Measurements from ENCODE around the gene TRIM44. TPM values are rescaled to one million over a fixed set of nuclear protein-coding genes. Genes with fewer than 3 reads are reported as not detected.

The TRIM44 gene
- total RNA-seq, 2 experiments from 2014 or later = 11.3 to 19.9 TPM

- Histone ChIP-seq H3K4me3 (ENCODE audit: low read depth, low read length, poor library complexity, severe bottlenecking) (no peak overlapping the region), H3K79me2 (ENCODE audit: insufficient read depth, low read depth, low read length) (no peaks in the 10 kb centered on the region), H3K9me2 (ENCODE audit: insufficient read depth, low read length) (no peaks in the 10 kb centered on the region), H3K4me2 (ENCODE audit: low read length) (no peak overlapping the region), H4K20me1 (ENCODE audit: insufficient read depth, low read length) (no peaks in the 10 kb centered on the region), H3K4me1 (ENCODE audit: insufficient read depth, low read length, poor library complexity, severe bottlenecking) (no peaks in the 10 kb centered on the region), H3K27ac (ENCODE audit: low read depth, low read length, poor library complexity, severe bottlenecking) (no peak overlapping the region), H2AFZ (ENCODE audit: low read length) (no peak overlapping the region), H3K36me3 (ENCODE audit: insufficient read depth, low read length) (no peaks in the 10 kb centered on the region), H3K9me3 (ENCODE audit: low read length) (no peaks in the 10 kb centered on the region)
- no TSS peak for BruUV-seq (replicated peaks)
- no peak for DNase-seq (ENCODE audit: low spot score)
- intact Hi-C loops (cut with micrococcal nuclease; ENCODE audit: unreplicated experiment) = no loop called here
- ChIA-PET POLR2A (no interaction called here), CTCF (ENCODE audit: unreplicated experiment) (no interaction called here)
- no peak for TF ChIP-seq EZH2phosphoT487 (IDR thresholded peaks at IDR 0.05; ENCODE audit: borderline replicate concordance, low read depth, low read length)
- no peak for TF ChIP-seq CTCF (conservative IDR thresholded peaks at IDR 0.05; ENCODE audit: low read length)
These were observed 118.6 kb downstream of the TRIM44 start for GRCh38 chr11:35780951-35781860.

- H3K27ac ChIP-seq (ENCODE audit: low read depth, low read length, poor library complexity, severe bottlenecking) = no peak overlapping the region
- H4K20me1 ChIP-seq (ENCODE audit: insufficient read depth, low read length) = no peaks in the 10 kb centered on the region
- no peaks in the 10 kb centered on the region for H3K36me3 ChIP-seq (ENCODE audit: insufficient read depth, low read length)
- DNase-seq (ENCODE audit: low spot score) = no peak
- CTCF ChIA-PET (ENCODE audit: unreplicated experiment) = no interaction called here
- BruUV-seq (replicated peaks) = no TSS peak
- H2AFZ ChIP-seq (ENCODE audit: low read length) = no peak overlapping the region
- POLR2A ChIA-PET = interaction anchor here (1.4 kb wide), 1 partner anchor 10 kb away, joined by 3 read pairs; no protein-coding TSS in a partner anchor
- no peak overlapping the region for H3K4me3 ChIP-seq (ENCODE audit: low read depth, low read length, poor library complexity, severe bottlenecking)
- no peaks in the 10 kb centered on the region for H3K9me2 ChIP-seq (ENCODE audit: insufficient read depth, low read length)
- H3K4me2 ChIP-seq (ENCODE audit: low read length) = no peak overlapping the region
- TF ChIP-seq EZH2phosphoT487 (IDR thresholded peaks at IDR 0.05; ENCODE audit: borderline replicate concordance, low read depth, low read length) (no peak), CTCF (conservative IDR thresholded peaks at IDR 0.05; ENCODE audit: low read length) (no peak)
- intact Hi-C loops (cut with micrococcal nuclease; ENCODE audit: unreplicated experiment) = no loop called here
- H3K4me1 ChIP-seq (ENCODE audit: insufficient read depth, low read length, poor library complexity, severe bottlenecking) = no peaks in the 10 kb centered on the region
- no peaks in the 10 kb centered on the region for H3K79me2 ChIP-seq (ENCODE audit: insufficient read depth, low read depth, low read length)
- no peaks in the 10 kb centered on the region for H3K9me3 ChIP-seq (ENCODE audit: low read length)
These were observed 119.4 kb downstream of the TRIM44 start for GRCh38 chr11:35781861-35782470.

- Histone ChIP-seq H3K79me2 (ENCODE audit: insufficient read depth, low read depth, low read length) (no peaks in the 10 kb centered on the region), H2AFZ (ENCODE audit: low read length) (no peak overlapping the region), H4K20me1 (ENCODE audit: insufficient read depth, low read length) (no peaks in the 10 kb centered on the region), H3K9me2 (ENCODE audit: insufficient read depth, low read length) (no peaks in the 10 kb centered on the region), H3K4me1 (ENCODE audit: insufficient read depth, low read length, poor library complexity, severe bottlenecking) (no peaks in the 10 kb centered on the region), H3K27ac (ENCODE audit: low read depth, low read length, poor library complexity, severe bottlenecking) (no peak overlapping the region), H3K9me3 (ENCODE audit: low read length) (no peaks in the 10 kb centered on the region), H3K4me2 (ENCODE audit: low read length) (no peak overlapping the region), H3K36me3 (ENCODE audit: insufficient read depth, low read length) (no peaks in the 10 kb centered on the region), H3K4me3 (ENCODE audit: low read depth, low read length, poor library complexity, severe bottlenecking) (no peak overlapping the region)
- DNase-seq (ENCODE audit: low spot score) = no peak
- BruUV-seq (replicated peaks) = no TSS peak
- ChIA-PET CTCF (ENCODE audit: unreplicated experiment) (no interaction called here), POLR2A (no interaction called here)
- TF ChIP-seq EZH2phosphoT487 (IDR thresholded peaks at IDR 0.05; ENCODE audit: borderline replicate concordance, low read depth, low read length) (no peak), CTCF (conservative IDR thresholded peaks at IDR 0.05; ENCODE audit: low read length) (no peak)
- intact Hi-C loops (cut with micrococcal nuclease; ENCODE audit: unreplicated experiment) = no loop called here
These were observed 121.2 kb downstream of the TRIM44 start for GRCh38 chr11:35783809-35784208.
